ENCODE measurements around the gene PTPN20. TPM values are rescaled to one million over a fixed set of nuclear protein-coding genes. Genes with fewer than 3 reads are reported as not detected.

Gene PTPN20
- total RNA-seq, 1 experiment from 2014 or later: not detected

- Histone ChIP-seq H3K79me1 (ENCODE audit: insufficient read depth, low read depth, low read length, poor library complexity, severe bottlenecking) (no peaks in the 10 kb centered on the region), H2AK5ac (ENCODE audit: insufficient read length, low read length) (no peak overlapping the region), H3K27ac (ENCODE audit: insufficient read length, low read depth, low read length) (no peak overlapping the region), H3K56ac (ENCODE audit: insufficient read length, low read depth, low read length) (no peak overlapping the region), H3K23ac (ENCODE audit: insufficient read length, low read depth, low read length) (no peak overlapping the region), H2BK12ac (ENCODE audit: insufficient read length, low read depth, low read length) (no peak overlapping the region), H3T11ph (ENCODE audit: low read length) (no peak overlapping the region), H2BK5ac (ENCODE audit: insufficient read length, low read length) (no peak overlapping the region), H2BK20ac (ENCODE audit: low read depth, low read length, poor library complexity, severe bottlenecking) (no peak overlapping the region), H3K23me2 (ENCODE audit: insufficient read length, low read depth, low read length, poor library complexity, severe bottlenecking) (no peaks in the 10 kb centered on the region), H4K8ac (replicated peaks; ENCODE audit: insufficient read length, low read depth, low read length) (no peak overlapping the region), H3K79me2 (ENCODE audit: insufficient read depth, low read length) (no peaks in the 10 kb centered on the region), H3K27me3 (ENCODE audit: insufficient read depth, low read length) (no peaks in the 10 kb centered on the region), H4K5ac (ENCODE audit: insufficient read length, low read depth, low read length) (no peak overlapping the region), H4K91ac (ENCODE audit: insufficient read length, low read depth, low read length) (no peak overlapping the region), H3K4me1 (ENCODE audit: insufficient read depth, low read length) (no peaks in the 10 kb centered on the region), H2BK120ac (ENCODE audit: low read depth, low read length, poor library complexity, severe bottlenecking) (no peak overlapping the region), H2BK15ac (ENCODE audit: low read depth, low read length) (no peak overlapping the region), H3K4me2 (ENCODE audit: insufficient read depth, insufficient read length, low read length) (no peak overlapping the region), H3K9me3 (ENCODE audit: control insufficient read depth, low read depth, low read length) (no peaks in the 10 kb centered on the region), H2AFZ (ENCODE audit: low read length) (no peak overlapping the region), H3K4ac (ENCODE audit: low read depth, low read length) (no peak overlapping the region), H3K18ac (ENCODE audit: insufficient read length, low read depth, low read length) (no peak overlapping the region), H4K20me1 (ENCODE audit: control insufficient read depth, insufficient read depth, insufficient read length) (no peaks in the 10 kb centered on the region), H3K9ac (ENCODE audit: extremely low read depth, insufficient read length, low read length) (no peak overlapping the region), H3K14ac (ENCODE audit: insufficient read depth, low read length) (no peak overlapping the region)
- Mint-ChIP-seq H3K36me3 (ENCODE audit: insufficient read depth in 1 of 3, low read depth in 3 of 3) (no peaks in the 10 kb centered on the region), H3K27ac (no peak overlapping the region), H3K27me3 (ENCODE audit: low read depth) (no peaks in the 10 kb centered on the region; the same call in 1 of the 2 replicates), H3K9me3 (no peaks in the 10 kb centered on the region), H3K4me3 (no peak overlapping the region; a peak in 1 of 5 replicates), H3K4me1 (peaks cover 0 to 2% of the 10 kb centered on the region in 2 experiments; a peak in 1 of 4 replicates)
- WGBS (ENCODE audit: extremely low coverage, insufficient read length, low lambda C conversion rate): no CpG with 5 or more reads among the region's 7 CpGs
- peak; percentile 41; the same call in 2 of the 3 replicates for TF ChIP-seq CTCF (conservative IDR thresholded peaks at IDR 0.05)
- DNase-seq: peak; percentile 62
Measured at GRCh38 chr10:47048526-47048905, 137.3 kb downstream of the PTPN20 start.

Data from H9 (cell line).